IMR-90 (cell line): ENCODE data around the gene BCL7A. TPM values are rescaled to one million over a fixed set of nuclear protein-coding genes. Genes with fewer than 3 reads are reported as not detected.
A peak's percentile ranks its signal among the peaks of the same experiment; 100 is the strongest.

Source experiments
- ATAC-seq: fragments of 200-7000 bp; cut with Tn5 transposase; 2 replicates; pipeline ENCODE4 v1.9.1; 2020; ENCODE audit warnings: low read depth, mild to moderate bottlenecking, moderate library complexity
- BruUV-seq: library from RNA; stranded (reverse); fragments of 400-500 nt; replicated peaks from 2 replicates; lab custom pipeline; 2021; lab: Mats Ljungman, UMichigan
- CTCF ChIA-PET: fragments of 300-600 bp; formaldehyde crosslinking; extraction: SDS; loops from one replicate; lab custom pipeline; 2021; ENCODE audit warnings: antibody characterized with exemption; lab: Yijun Ruan, JAX
- POLR2A ChIA-PET: fragments of 300-600 bp; sonication (Branson Sonifier 250); formaldehyde crosslinking; loops from one replicate; lab custom pipeline; 2022; ENCODE audit warnings: antibody characterized with exemption; ENCODE audit not compliant: unreplicated experiment; lab: Charles Lee
- DNase-seq: peaks from one replicate; pipeline ENCODE4 v3.0.0; 2013
- H2AFZ ChIP-seq: replicated peaks from 2 replicates; pipeline ENCODE3; 2013; ENCODE audit warnings: low read length, mild to moderate bottlenecking; ENCODE audit not compliant: poor library complexity
- H2AK5ac ChIP-seq: 2 replicates; pipeline ENCODE4 v1.6.1; 2013; ENCODE audit warnings: low read depth, low read length, inconsistent platforms
- H2AK9ac ChIP-seq: replicated peaks from 2 replicates; pipeline ENCODE3; 2013; ENCODE audit warnings: mild to moderate bottlenecking, low read depth, low read length, moderate library complexity; ENCODE audit not compliant: poor library complexity
- H2BK120ac ChIP-seq: 2 replicates; pipeline ENCODE4 v1.6.1; 2013; ENCODE audit warnings: low read depth, low read length, inconsistent platforms
- H2BK15ac ChIP-seq: 3 replicates; pipeline ENCODE4 v1.6.1; 2013; ENCODE audit warnings: low read depth, low read length, inconsistent platforms
- H2BK20ac ChIP-seq: 2 replicates; pipeline ENCODE4 v1.6.1; 2013; ENCODE audit warnings: low read depth, mild to moderate bottlenecking, inconsistent platforms, low read length, moderate library complexity
- H2BK5ac ChIP-seq: 2 replicates; pipeline ENCODE4 v1.6.1; 2013; ENCODE audit warnings: mild to moderate bottlenecking, low read depth, low read length, inconsistent platforms; ENCODE audit not compliant: poor library complexity, severe bottlenecking
- H3K14ac ChIP-seq: replicated peaks from 2 replicates; pipeline ENCODE4 v1.6.1; 2013; ENCODE audit warnings: low read depth, low read length, inconsistent platforms
- H3K18ac ChIP-seq: 2 replicates; pipeline ENCODE4 v1.6.1; 2013; ENCODE audit warnings: low read depth, low read length, control low read depth
- H3K23ac ChIP-seq: 2 replicates; pipeline ENCODE4 v1.6.1; 2013; ENCODE audit warnings: low read depth, low read length, inconsistent platforms
- H3K27ac ChIP-seq: 2 replicates; pipeline ENCODE4 v1.5.1; 2013; ENCODE audit warnings: mild to moderate bottlenecking, control low read depth, low read length; ENCODE audit not compliant: insufficient read depth
- H3K27me3 ChIP-seq: 2 replicates; pipeline ENCODE4 v1.6.1; 2013; ENCODE audit warnings: low read length; ENCODE audit not compliant: control insufficient read depth, insufficient read depth
- H3K36me3 ChIP-seq: 2 replicates; pipeline ENCODE4 v1.6.1; 2013; ENCODE audit warnings: low read length, mixed read lengths; ENCODE audit not compliant: control insufficient read depth, insufficient read depth
- H3K4ac ChIP-seq: 2 replicates; pipeline ENCODE4 v1.6.1; 2013; ENCODE audit warnings: low read depth, low read length, inconsistent platforms
- H3K4me1 ChIP-seq: 2 replicates; pipeline ENCODE4 v1.6.1; 2013; ENCODE audit warnings: low read length, mixed read lengths; ENCODE audit not compliant: control insufficient read depth, insufficient read depth
- H3K4me2 ChIP-seq: 2 replicates; pipeline ENCODE4 v1.6.1; 2013; ENCODE audit warnings: low read depth, mild to moderate bottlenecking, control low read depth, low read length, moderate library complexity
- H3K4me3 ChIP-seq: 2 replicates; pipeline ENCODE4 v1.5.1; 2013; ENCODE audit warnings: low read depth, mild to moderate bottlenecking, control low read depth, low read length, moderate library complexity; ENCODE audit not compliant: insufficient read depth
- H3K56ac ChIP-seq: 2 replicates; pipeline ENCODE4 v1.6.1; 2013; ENCODE audit warnings: low read length, inconsistent platforms; ENCODE audit not compliant: insufficient read depth; ENCODE audit errors: extremely low read depth
- H3K79me1 ChIP-seq, 2 experiments: 2 replicates each; pipeline ENCODE4 v1.6.1; 2013; ENCODE audit warnings: low read length in 2 of 2, inconsistent platforms in 1 of 2, low read depth in 1 of 2
- H3K9ac ChIP-seq: 2 replicates; pipeline ENCODE4 v1.6.1; 2013; ENCODE audit warnings: low read depth, low read length, control low read depth
- H3K9me1 ChIP-seq: 2 replicates; pipeline ENCODE4 v1.6.1; 2013; ENCODE audit warnings: low read length, inconsistent platforms; ENCODE audit not compliant: insufficient read depth
- H3K9me3 ChIP-seq: 2 replicates; pipeline ENCODE4 v1.6.1; 2013; ENCODE audit warnings: low read length; ENCODE audit not compliant: control insufficient read depth, insufficient read depth
- H4K20me1 ChIP-seq: 2 replicates; pipeline ENCODE4 v1.6.1; 2013; ENCODE audit warnings: low read length, inconsistent platforms; ENCODE audit not compliant: insufficient read depth
- H4K5ac ChIP-seq: 2 replicates; pipeline ENCODE4 v1.6.1; 2013; ENCODE audit warnings: mild to moderate bottlenecking, low read depth, low read length, control low read depth
- H4K8ac ChIP-seq, 2 experiments: 2 replicates each; pipeline ENCODE4 v1.6.1; 2013; ENCODE audit warnings: low read depth in 2 of 2, low read length in 2 of 2, control low read depth in 1 of 2, inconsistent platforms in 1 of 2
- H4K91ac ChIP-seq: 2 replicates; pipeline ENCODE4 v1.6.1; 2013; ENCODE audit warnings: low read depth, low read length, inconsistent platforms; ENCODE audit not compliant: insufficient read depth
- BHLHE40 ChIP-seq: fragments of 150-350 bp; IDR thresholded peaks from 2 replicates; pipeline ENCODE4 v1.6.1; 2016; ENCODE audit warnings: mild to moderate bottlenecking, low read depth, low read length
- CEBPB ChIP-seq: IDR thresholded peaks from 2 replicates; pipeline ENCODE4 v1.6.1; 2012; ENCODE audit warnings: low read depth, low read length, improper control_type of control experiment
- MXI1 ChIP-seq: IDR thresholded peaks from 2 replicates; pipeline ENCODE4 v1.6.1; 2012; ENCODE audit warnings: low read depth, mild to moderate bottlenecking, low read length, moderate library complexity, borderline replicate concordance
- SMC3 ChIP-seq: fragments of 150-350 bp; IDR thresholded peaks from 2 replicates; pipeline ENCODE4 v1.6.1; 2016; ENCODE audit warnings: low read depth, mild to moderate bottlenecking, antibody characterized with exemption, low read length, moderate library complexity
- WGBS, 2 experiments: methylation state at CpG; one replicate each; pipeline versions ENCODE4 v1.1.5 to v1.1.7; 2013; ENCODE audit warnings: missing lambda C conversion rate in 2 of 2; ENCODE audit not compliant: insufficient read length in 1 of 2; ENCODE audit errors: extremely low coverage in 2 of 2; 5-methylcytosine and 5-hydroxymethylcytosine counted together
- dilution Hi-C: fragments of 300-500 bp; cut with HindIII; formaldehyde crosslinking; loops from one replicate; pipeline ENCODE4 v1.14.3; 2018; ENCODE audit warnings: low sequenced_read_pairs; ENCODE audit not compliant: unreplicated experiment
- in situ Hi-C: fragments of 300-500 bp; cut with MboI; formaldehyde crosslinking; loops from 3 replicates; pipeline ENCODE4 v1.14.3; 2019; ENCODE audit warnings: low sequenced_read_pairs, inconsistent platforms, mixed read lengths
- intact Hi-C: fragments of 100-400 bp; cut with micrococcal nuclease; formaldehyde crosslinking; loops from 2 replicates; pipeline ENCODE4 v1.10.0; 2022
- polyA plus RNA-seq, 3 experiments: library from polyadenylated mRNA; depleted of rRNA; stranded (reverse); fragments of >200 nt; gene quantifications; 2 replicates each; pipeline ENCODE4 v1.2.3, GENCODE V29; 2012; ENCODE audit warnings: low replicate concordance in 1 of 3
- total RNA-seq: library from RNA; depleted of rRNA; stranded (reverse); fragments of >200 nt; gene quantifications from 2 replicates; pipeline ENCODE4 v1.2.3, GENCODE V29; 2012

The BCL7A gene
- total and polyA plus RNA-seq, 2 of the 4 experiments (the other 2 are of a cell fraction): 5.6 to 7.9 TPM

DNA sequence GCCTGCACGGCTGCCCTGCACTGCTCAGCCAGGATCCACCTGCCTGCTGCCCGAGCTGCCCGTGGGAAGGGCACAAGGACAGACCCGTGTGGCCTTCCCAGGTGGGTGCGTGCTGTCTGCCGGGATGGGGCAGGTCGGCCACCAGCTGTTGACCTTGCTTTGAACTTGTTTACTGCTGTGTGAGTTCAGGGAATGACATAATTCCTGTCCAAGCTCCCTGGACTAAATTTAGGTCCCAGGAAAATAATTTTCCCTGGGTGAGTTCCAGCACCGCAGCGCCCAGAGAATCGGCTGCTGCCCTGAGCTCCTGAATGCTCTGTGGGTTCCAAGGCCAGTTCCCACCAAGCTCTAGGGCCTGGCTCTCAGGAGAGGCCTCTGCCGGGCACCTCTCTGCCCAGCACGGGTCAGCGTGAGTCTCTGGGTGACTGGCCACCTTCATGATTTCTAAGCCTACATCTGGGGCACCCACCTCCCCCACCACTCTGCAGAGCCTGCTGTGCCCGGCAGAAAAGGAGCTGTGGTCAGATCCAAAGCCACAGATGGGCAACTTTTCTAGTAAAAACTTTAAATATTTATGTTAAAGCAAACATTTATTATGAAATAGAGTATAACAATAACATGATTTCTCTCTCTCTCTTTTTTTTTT lies 29.7 kb downstream of the BCL7A start (continued):
- no peak for TF ChIP-seq BHLHE40

DNA sequence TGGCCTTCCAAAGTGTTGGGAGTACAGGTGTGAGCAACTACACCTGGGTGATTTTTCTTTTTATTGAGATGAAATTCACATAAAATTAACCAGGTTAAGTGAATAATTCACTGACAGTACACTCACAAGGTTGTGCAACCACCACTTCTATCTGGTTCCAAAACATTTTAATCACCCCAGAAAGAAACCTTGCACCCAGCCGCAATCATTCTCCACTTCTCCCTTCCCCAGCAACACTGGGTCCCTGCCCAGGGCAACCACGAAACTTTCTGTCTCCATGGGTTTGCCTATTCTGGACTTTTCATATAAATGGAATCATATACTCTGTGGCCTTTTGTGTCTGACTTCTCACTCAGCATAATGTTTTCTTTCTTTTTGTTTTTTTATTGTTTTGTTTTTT lies 30.6 kb downstream of the BCL7A start:
- H3K36me3 ChIP-seq: peaks cover 2% of the 10 kb centered on the region; the same call in 1 of the 2 replicates
- H3K9ac ChIP-seq: no peak overlapping the region
- H4K5ac ChIP-seq: no peak overlapping the region
- H3K56ac ChIP-seq: no peak overlapping the region
- H3K9me3 ChIP-seq: no peaks in the 10 kb centered on the region
- H2AK9ac ChIP-seq: no peak overlapping the region
- no peak overlapping the region for H3K4me2 ChIP-seq
- H2BK20ac ChIP-seq: no peak overlapping the region
- DNase-seq (no peak), ATAC-seq (no peak)
- no peak overlapping the region for H3K27ac ChIP-seq
- no peak for TF ChIP-seq MXI1
- peak; percentile 49; the same call in 1 of the 2 replicates for TF ChIP-seq CEBPB
- TF ChIP-seq SMC3: no peak
- H3K27me3 ChIP-seq: no peaks in the 10 kb centered on the region
- H3K14ac ChIP-seq: no peak overlapping the region
- no peaks in the 10 kb centered on the region for H3K9me1 ChIP-seq
- H2BK15ac ChIP-seq: no peak overlapping the region
- H3K18ac ChIP-seq: no peak overlapping the region
- H2AFZ ChIP-seq: no peak overlapping the region
- no peak overlapping the region for H2AK5ac ChIP-seq
- H2BK120ac ChIP-seq: no peak overlapping the region
- dilution Hi-C loops: no loop called here
- BruUV-seq: no TSS peak
- in situ Hi-C loops: no loop called here
- H3K4me1 ChIP-seq: peaks cover 9% of the 10 kb centered on the region
- H4K20me1 ChIP-seq: peaks cover 12% of the 10 kb centered on the region; the same call in 1 of the 2 replicates
- no peak overlapping the region for H3K4ac ChIP-seq
- intact Hi-C loops: no loop called here
- no peak overlapping the region for H4K8ac ChIP-seq
- WGBS, 2 experiments: 100% methylated on average over 1 of the region's 2 CpGs; no CpG with 5 or more reads in 1 of the 2 experiments
- no peak overlapping the region for H3K4me3 ChIP-seq
- H3K79me1 ChIP-seq: no peaks in the 10 kb centered on the region
- H4K91ac ChIP-seq: no peak overlapping the region
- ChIA-PET CTCF (interaction anchor here (2.1 kb wide), 1 partner anchor 71 kb away, joined by 7 read pairs; no protein-coding TSS in a partner anchor), POLR2A (interaction anchor here (1.1 kb wide), 1 partner anchor 45 kb away, joined by 3 read pairs; no protein-coding TSS in a partner anchor)
- no peak overlapping the region for H2BK5ac ChIP-seq
- no peak overlapping the region for H3K23ac ChIP-seq
